ENCODE results near the gene GATA3.

Gene GATA3

GRCh38 chr10:8102708-8103401 is 48.4 kb downstream of the GATA3 start:
- DNase-seq (ENCODE audit: low read depth) = no peak

DNA sequence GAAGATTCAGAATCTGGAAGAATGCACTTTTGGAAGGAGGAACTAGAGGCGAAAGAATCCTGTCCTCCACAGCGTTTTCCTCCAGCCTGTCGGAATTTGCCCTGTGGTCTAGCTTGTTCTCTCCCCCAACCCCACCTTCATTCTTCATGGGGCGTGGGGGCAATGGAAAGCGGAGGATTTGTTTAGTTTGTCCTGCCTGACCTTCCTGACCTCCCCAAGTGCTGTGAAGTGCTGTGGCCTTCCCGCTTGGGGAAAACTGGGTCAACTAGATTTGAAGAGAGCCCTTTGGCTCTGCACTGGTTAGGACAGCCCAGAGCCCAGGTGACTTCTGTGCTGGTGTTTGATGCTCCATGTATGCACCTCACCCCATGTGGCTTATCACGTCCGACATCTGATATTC is 49.1 kb downstream of the GATA3 start:
- DNase-seq (ENCODE audit: low read depth) = no peak

DNA sequence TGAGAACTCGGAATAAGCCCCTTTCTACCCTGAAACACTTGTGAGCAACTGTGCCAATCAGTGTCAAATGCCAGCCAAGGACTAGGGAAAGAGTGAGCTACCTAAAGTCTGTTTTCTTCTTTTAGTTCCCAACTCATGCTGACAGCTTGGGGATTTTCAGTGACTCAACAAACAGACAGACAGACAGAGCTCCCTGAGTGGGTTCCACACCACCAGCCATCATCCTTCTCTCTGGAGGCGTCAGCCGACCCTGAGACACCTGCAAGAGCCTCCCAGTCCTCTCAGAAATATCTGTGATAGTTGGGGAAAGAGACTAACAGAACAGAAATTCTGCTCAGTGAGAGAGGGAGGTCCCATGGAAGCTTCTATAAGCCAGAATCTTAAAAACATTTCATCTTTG is 49.5 kb downstream of the GATA3 start:
- no peak for DNase-seq (ENCODE audit: low read depth)

- no peak for DNase-seq (ENCODE audit: low read depth)
Measured at GRCh38 chr10:8104721-8105120, 50.2 kb downstream of the GATA3 start.

DNA sequence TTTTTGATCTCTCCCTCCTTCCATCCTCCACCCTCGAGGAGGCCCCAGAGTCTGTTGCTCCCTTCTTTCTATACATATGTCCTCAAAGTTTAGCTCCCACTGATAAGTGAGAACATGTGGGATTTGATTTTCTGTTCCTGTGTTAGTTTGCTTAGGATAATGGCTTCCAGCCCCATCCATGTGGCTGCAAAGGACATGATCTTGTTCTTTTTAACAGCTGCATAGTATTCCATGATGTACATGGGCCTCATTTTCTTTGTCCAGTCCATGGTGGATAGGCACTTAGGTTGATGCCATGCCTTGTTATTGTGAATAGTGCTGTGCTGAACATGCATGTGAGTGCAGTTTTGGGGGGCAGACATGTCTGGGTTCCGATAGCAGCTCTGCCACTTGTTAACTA is 51.4 kb downstream of the GATA3 start:
- no peak for DNase-seq (ENCODE audit: low read depth)

GRCh38 chr10:8112230-8112905 is 57.9 kb downstream of the GATA3 start:
- no peak for DNase-seq (ENCODE audit: low read depth)

- no peak for DNase-seq (ENCODE audit: low read depth)
Measured at GRCh38 chr10:8112942-8113442, 58.5 kb downstream of the GATA3 start.

GRCh38 chr10:8113616-8114015 is 59.1 kb downstream of the GATA3 start:
- DNase-seq (ENCODE audit: low read depth) = no peak

GRCh38 chr10:8114741-8115617 is 60.5 kb downstream of the GATA3 start:
- no peak for DNase-seq (ENCODE audit: low read depth)

GRCh38 chr10:8115618-8115980 is 61.1 kb downstream of the GATA3 start:
- no peak for DNase-seq (ENCODE audit: low read depth)

DNA sequence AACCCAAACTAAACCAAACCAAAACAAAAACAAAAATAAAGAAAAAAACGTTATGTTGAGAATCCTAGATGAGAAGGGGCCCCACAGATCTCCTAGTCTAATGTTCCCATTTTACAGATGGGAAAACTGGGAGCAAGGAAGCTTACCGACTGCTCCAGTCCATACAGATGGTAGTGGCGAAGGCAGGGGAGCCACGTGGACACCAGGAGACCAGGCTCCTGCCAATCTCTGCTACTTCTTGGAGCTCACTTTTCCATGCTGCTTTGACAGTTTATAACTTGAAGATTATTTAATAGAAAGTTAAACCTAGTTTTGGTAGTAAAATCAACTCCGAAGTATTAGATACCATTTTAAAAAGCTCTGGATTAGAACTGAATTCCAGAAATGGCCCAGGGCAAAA is 62.0 kb downstream of the GATA3 start:
- no peak for DNase-seq (ENCODE audit: low read depth)

- no peak for DNase-seq (ENCODE audit: low read depth)
Measured at GRCh38 chr10:8116926-8117493, 62.5 kb downstream of the GATA3 start.

- DNase-seq (ENCODE audit: low read depth) = no peak
Measured at GRCh38 chr10:8121201-8121890, 66.9 kb downstream of the GATA3 start.

DNA sequence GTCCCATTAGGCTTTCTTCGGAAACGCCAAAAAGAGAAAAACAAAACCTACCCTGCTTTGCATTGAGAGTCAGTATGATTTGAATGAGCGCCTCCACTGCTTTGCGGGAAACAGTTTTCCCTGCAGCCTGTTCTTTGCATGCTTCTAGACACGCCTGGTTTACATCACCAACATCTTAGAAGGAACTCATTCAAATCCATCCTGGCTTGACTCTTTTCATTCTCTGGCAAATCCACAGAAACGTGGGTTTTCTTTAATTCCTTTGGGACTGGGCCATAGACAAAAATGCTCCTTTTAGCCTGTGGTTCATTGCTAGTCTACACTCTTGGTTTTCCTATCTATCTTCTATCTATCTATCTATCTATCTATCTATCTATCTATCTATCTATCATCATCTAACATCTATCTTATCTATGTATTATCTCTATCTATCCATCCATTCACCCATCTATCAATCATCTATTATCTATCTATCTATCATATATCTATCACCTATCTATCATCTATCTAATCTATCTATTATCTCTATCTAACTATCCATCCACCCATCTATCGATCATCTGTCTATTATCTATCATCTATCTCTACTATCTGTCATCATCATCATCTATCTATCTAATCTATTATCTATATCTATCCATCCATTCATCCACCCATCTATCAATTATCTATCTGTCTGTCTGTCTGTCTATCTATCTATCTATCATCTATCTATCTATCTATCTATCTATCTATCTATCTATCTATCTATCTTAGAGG is 68.3 kb downstream of the GATA3 start:
- DNase-seq (ENCODE audit: low read depth) = no peak

- no peak for DNase-seq (ENCODE audit: low read depth)
Measured at GRCh38 chr10:8124436-8124835, 69.9 kb downstream of the GATA3 start.

All from activated T-cell treated with anti-CD3 and anti-CD28 coated beads for 48 hours (primary cell).